Stromal cell of bone marrow (primary cell): ENCODE measurements around the gene ELOVL1.
"Not testable (repeated sequence)": the region's sequence is repeated elsewhere in the genome, so short reads cannot be mapped to it uniquely, and the experiment has no call there.

Source experiments
- DNase-seq: peaks from one replicate; pipeline ENCODE4 v3.0.0-alpha.2; 2012; ENCODE audit warnings: low read depth

Gene ELOVL1

DNA sequence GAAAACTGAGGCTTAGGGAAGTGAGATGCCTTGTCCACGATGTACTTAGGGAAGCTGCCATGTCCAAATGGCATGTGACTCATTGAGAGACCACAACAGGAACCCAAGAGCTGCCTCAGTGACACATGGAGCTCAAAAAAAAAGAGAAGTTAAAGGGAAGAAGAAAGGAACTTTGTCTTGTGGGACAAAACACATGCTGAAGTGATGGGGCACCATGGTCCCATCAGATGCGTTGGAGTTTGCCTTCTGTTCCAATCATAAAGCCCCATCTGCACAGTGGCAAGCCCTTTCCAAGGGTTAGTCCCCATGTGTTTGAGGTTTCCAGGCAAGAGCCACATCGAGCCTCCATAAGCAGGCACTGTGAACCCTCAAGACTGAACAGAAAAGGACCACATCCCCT lies 13.8 kb upstream of the ELOVL1 start:
- no peak for DNase-seq

- no peak for DNase-seq
These were observed 11.7 kb upstream of the ELOVL1 start for GRCh38 chr1:43379476-43379875.

DNA sequence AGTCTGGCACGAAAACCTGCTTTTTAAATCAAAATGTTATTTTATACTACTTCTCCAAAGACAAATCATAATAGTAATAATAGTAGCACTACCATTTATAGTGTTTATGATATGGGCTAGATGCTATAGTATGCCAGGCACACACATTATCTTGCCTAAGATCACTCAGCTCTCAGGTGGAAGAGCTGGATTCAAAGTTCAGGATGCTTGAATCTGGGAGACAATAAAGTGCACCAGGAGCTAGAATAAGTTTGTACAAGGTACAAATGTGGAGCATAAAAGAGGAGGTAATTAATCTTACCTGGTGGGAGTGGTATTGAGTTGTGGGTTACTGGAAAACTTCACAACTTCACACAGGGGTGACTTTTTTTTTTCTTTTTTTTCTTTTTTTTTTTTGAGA lies 10.0 kb upstream of the ELOVL1 start:
- no peak for DNase-seq

DNA sequence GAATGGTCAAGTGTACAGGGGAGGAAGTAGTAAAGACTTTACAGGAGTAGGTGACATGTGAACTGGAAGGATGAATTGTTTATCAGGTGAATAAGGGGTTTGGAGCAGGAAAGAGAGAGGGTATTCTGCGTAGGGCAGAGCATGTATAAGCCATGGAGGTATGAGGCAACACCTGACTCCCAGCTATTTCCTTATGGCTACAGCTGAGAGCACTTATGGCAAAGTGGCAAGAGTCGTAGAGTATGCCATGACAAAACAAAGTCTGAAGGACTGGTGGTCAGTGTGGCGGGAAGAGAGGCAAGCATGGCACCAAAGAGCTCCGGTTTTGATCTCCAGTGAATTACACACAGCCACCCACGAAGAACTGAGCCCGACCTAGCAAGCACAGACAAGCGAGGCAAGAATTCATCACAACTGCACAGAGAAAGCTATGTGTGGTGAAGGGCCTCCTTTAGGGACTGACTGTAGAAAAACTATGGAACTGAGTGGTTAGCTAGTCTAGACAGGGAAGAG lies 9.0 kb upstream of the ELOVL1 start:
- DNase-seq = no peak

GRCh38 chr1:43373066-43373940 lies 5.5 kb upstream of the ELOVL1 start:
- DNase-seq = peak; percentile 77

DNA sequence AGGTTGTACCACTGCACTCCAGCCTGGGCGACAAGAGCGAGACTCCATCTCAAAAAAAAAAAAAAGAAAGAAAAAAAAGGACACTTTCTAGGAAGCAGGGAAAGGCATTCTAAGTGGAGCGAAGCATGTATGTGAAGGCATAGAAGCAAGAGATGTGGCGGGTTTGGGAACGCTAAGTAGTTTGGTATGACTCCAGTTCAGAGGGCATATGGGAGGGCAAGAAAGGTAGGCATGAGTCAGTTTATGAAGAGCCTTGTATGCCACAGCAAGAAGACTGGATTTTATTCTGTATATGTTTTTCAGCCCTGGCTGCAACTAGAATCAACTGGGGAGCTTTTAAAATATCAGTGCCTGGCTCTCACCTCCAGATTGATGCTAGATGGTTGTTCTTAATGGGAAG lies 4.4 kb upstream of the ELOVL1 start:
- no peak for DNase-seq

- DNase-seq = no peak
These were observed 2.8 kb upstream of the ELOVL1 start for GRCh38 chr1:43370564-43370963.

- not testable (repeated sequence) for DNase-seq
These were observed 2.0 kb upstream of the ELOVL1 start for GRCh38 chr1:43369779-43370178.

GRCh38 chr1:43368646-43369020 lies 822 bp upstream of the ELOVL1 start:
- no peak for DNase-seq

DNA sequence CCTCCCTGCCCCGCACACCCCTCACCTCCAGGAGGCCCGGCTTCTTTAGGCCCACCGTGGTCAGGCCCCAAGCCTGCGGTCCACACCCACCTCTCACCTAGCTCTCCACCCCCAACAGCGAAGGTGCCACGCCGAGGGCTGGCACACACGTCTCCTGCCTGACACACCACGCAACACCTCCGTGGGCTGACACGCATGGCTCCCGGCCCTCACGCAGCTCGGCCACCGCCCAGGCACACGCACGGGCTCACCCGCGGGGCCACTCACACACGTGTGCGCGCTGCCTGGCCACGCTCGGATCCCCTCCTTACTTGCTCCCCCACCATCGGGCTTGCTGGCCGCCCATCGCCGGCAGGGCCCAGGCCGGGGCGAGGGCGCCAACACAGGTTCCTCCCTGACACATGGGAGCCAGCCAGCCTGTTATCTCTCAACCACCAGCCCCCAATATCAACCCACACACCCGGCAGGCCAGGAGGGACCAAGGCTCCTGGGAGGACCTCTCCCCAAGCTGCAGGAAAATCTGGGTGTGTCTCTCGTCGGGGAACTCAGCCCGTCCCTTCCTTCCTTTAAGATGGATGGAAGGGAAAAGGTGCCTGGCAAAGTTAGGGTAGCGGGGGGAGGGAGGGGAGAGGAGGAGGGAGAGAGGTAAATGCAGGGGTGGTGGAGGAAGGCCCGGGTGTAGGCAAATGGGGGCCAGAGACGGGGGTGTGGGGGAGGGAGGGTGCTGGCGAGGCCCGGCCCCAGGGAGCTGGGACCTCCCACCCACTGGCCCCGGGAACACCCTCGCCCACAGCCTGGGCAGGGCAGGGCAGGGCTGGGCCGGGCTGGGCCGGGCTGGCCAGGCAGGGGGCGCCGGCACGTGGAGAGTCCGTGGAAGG lies 546 bp downstream of the ELOVL1 start:
- no peak for DNase-seq

GRCh38 chr1:43366601-43367025 lies 1.2 kb downstream of the ELOVL1 start:
- DNase-seq = no peak

DNA sequence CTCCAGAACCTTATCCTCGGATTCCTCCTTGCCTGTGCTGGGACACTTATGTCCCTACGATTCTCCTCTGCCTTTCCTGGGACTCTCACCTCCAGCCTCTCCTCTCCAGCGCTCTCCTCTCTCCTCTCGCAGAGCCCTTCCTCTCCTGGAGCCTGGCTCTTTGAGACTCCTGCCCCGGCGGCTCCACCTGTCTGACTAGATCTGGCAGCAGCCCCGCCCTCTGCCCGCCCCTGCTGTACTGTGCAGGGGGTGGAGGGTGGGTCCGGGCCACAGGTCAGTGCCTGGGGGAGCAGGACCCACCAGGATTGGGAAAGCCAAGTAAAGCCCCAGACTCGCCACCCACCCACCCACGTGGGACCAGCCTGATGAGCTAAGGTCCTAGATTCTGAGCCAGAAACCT lies 1.6 kb downstream of the ELOVL1 start:
- no peak for DNase-seq

- no peak for DNase-seq
These were observed 2.1 kb downstream of the ELOVL1 start for GRCh38 chr1:43365678-43366077.

GRCh38 chr1:43363935-43364525 lies 3.8 kb downstream of the ELOVL1 start:
- DNase-seq = no peak

GRCh38 chr1:43363283-43363934 lies 4.4 kb downstream of the ELOVL1 start:
- DNase-seq = no peak

GRCh38 chr1:43360616-43361015 lies 7.2 kb downstream of the ELOVL1 start:
- no peak for DNase-seq

DNA sequence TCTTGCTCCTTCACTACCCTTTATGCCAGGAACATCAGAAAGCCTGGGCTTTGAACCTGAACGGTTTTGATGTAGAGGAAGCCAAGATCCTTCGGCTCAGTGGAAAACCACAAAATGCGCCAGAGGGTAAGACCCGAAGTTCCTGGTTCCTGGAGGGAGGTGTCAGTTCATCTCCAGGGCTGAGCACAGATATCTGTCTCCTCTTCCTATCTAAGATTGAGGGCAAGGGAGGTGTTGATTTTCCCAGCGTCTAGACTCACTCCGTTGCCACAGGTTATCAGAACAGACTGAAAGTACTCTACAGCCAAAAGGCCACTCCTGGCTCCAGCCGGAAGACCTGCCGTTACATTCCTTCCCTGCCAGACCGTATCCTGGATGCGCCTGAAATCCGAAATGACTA lies 8.1 kb downstream of the ELOVL1 start:
- DNase-seq = no peak

DNA sequence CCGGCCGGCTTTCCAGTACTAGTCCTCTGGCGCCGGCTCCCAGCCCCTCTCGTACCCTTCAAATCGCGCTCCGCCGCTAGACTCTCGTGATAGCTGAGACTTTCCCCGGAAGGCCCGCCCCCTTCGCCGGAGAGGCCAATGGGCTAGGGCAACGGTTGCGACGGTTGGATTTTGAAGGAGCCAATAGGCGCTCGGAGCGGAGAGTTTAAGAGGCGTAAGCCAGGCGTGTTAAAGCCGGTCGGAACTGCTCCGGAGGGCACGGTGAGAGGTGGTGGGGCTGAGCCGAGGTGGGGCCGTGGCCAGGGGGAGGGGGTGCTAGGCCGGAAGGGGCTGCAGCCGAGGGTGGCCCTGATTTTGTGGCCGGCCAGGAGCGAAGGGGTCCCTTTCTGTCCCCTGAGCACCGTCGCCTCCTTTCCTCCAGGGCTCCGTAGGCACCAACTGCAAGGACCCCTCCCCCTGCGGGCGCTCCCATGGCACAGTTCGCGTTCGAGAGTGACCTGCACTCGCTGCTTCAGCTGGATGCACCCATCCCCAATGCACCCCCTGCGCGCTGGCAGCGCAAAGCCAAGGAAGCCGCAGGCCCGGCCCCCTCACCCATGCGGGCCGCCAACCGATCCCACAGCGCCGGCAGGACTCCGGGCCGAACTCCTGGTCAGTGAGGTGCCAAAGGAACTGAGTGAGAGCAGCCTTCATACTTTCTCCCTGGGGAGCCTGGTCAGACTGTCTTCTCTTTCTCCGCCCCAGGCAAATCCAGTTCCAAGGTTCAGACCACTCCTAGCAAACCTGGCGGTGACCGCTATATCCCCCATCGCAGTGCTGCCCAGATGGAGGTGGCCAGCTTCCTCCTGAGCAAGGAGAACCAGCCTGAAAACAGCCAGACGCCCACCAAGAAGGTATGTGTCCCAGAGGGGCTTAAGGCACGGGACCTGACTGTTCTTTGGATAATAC lies 8.8 kb downstream of the ELOVL1 start, which contains the start of gene CDC20:
Gene CDC20, plus strand, starts transcription at position 236 of the 948 bp plus-strand sequence. Its CDS starts 235 bp downstream, at position 471.
- peak; percentile 93 for DNase-seq

DNA sequence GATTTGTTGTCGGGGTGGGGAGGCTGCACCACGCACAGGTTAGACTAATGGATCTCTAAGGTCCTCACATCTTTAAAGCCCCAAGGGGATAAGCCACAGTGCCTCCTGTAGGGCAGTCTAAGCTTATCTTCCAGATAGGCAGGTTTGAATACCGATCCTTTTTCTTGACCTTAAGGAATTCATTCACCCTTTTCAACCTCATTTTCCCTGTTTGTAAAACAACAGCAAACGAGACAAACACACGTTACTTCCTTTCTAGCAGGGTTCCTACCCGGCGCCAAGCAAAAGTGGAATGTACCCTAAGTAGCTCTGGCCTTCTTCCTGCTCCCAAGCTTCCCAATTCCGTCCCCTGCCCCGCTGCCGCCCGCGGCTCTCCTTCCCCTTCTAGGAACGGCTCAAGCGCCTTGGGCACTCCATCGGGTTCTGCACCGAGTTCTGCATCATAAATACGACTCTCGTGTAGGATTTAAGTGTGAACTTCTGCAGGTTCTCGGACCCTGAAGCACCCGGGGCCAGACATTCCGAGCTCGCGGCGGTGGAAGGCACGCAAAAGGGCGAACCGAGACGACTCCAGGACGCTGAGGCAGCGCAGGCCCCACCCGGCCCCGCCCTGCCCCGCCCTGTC lies 9.6 kb downstream of the ELOVL1 start:
- no peak for DNase-seq

DNA sequence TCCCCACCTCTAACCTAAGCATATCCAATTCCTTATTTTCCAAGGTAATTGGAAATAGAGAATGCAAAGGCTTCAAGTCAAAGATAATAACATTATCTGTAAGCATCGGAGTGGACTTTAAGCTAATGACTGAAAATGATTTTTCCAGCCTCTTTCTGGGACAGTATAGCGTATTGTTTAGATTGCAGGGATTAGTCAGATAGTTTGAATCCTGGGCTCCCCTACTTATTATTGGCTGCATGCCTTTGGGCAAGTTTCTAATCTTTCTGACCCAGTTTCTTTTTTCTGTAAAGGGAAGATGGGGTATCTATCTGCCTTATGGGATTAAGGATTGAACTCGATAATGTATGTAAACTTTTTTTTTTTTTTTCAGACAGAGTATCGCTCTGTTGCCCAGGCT lies 10.6 kb downstream of the ELOVL1 start:
- no peak for DNase-seq
